ENCODE measurements around the gene ACYP1. TPM values are rescaled to one million over a fixed set of nuclear protein-coding genes. Genes with fewer than 3 reads are reported as not detected.

The ACYP1 gene
- total and polyA plus RNA-seq, 2 donors (not counting 3 experiments of a cell fraction or from before 2014, with no cell fraction given) = 30.2 to 37.5 TPM

DNA sequence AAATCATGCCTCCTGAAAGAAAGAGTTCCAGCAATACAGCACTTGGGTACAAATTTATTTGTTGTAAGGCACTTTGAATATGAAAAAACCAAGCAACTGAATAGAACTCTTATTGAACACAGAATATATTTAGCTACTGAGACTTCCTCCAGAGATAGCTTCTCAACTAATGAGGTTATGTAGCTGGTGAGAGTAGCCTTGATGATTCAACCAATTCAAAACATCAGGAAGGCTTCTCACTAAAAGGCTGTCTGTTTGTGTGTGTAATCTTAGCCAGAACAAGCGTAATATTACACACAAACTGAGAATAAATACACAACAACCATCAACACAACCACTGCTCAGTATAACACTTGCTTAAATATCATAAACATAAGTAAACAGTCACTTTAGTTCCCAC is 40.7 kb downstream of the ACYP1 start:
- no peak overlapping the region for H2AFZ ChIP-seq (ENCODE audit: low read depth, low read length)
- no peaks in the 10 kb centered on the region for H4K20me1 ChIP-seq (replicated peaks; ENCODE audit: control insufficient read depth, extremely low read depth, insufficient read depth, low read length)
- peak overlapping the region; percentile 5 for H3K27ac ChIP-seq (ENCODE audit: insufficient read depth, low read depth, low read length)
- BruUV-seq (replicated peaks) = no TSS peak
- intact Hi-C loops (cut with micrococcal nuclease) (no loop called here), dilution Hi-C loops (cut with MboI; ENCODE audit: extremely low pct_ligation_motif_present, low sequenced_read_pairs) (no loop called here)
- FAIRE-seq (no peak), DNase-seq (ENCODE audit: low read depth, low spot score) (no peak)
- H3K36me3 ChIP-seq (ENCODE audit: control insufficient read depth in 2 of 2, extremely low read depth in 1 of 2, insufficient read depth in 2 of 2, low read length in 2 of 2) = peaks cover 0 to 6% of the 10 kb centered on the region in 2 experiments
- H3K4me2 ChIP-seq (ENCODE audit: insufficient read depth, low read length) = no peak overlapping the region
- H3K9me3 ChIP-seq (replicated peaks; ENCODE audit: control insufficient read depth, insufficient read depth, low read length) = no peaks in the 10 kb centered on the region
- H3K9ac ChIP-seq (replicated peaks; ENCODE audit: extremely low read depth, insufficient read depth, low read length) = no peak overlapping the region
- no peaks in the 10 kb centered on the region for H3K27me3 ChIP-seq (ENCODE audit: control insufficient read depth in 2 of 2, insufficient read depth in 2 of 2, low read length in 2 of 2)
- H3K4me1 ChIP-seq (ENCODE audit: control insufficient read depth, extremely low read depth, insufficient read depth, low read length) = peaks cover 20% of the 10 kb centered on the region
- no peaks in the 10 kb centered on the region for H3K79me2 ChIP-seq (ENCODE audit: control insufficient read depth, insufficient read depth, low read length)
- peak; percentile 19 for TF ChIP-seq FOS (IDR thresholded peaks at IDR 0.05; ENCODE audit: borderline replicate concordance, insufficient read depth, low read length)
- no peak for TF ChIP-seq POLR2AphosphoS5 (IDR thresholded peaks at IDR 0.05; ENCODE audit: insufficient read depth, low read depth, low read length)
- no peaks in the 10 kb centered on the region for H3K9me1 ChIP-seq (replicated peaks; ENCODE audit: control insufficient read depth, extremely low read depth, insufficient read depth, low read length)
- ChIA-PET CTCF (interaction anchor here (0.6 to 5.7 kb wide), 17 partner anchors 10 to 117 kb away, joined by 3 to 25 read pairs (median 4); partner anchors contain the start of genes ACYP1, RPS6KL1 and ZC2HC1C), POLR2A (no interaction called here)
- H3K4me3 ChIP-seq (replicated peaks in 1 of 3; ENCODE audit: insufficient read depth in 1 of 3, low read depth in 1 of 3, low read length in 3 of 3) = no peak overlapping the region

DNA sequence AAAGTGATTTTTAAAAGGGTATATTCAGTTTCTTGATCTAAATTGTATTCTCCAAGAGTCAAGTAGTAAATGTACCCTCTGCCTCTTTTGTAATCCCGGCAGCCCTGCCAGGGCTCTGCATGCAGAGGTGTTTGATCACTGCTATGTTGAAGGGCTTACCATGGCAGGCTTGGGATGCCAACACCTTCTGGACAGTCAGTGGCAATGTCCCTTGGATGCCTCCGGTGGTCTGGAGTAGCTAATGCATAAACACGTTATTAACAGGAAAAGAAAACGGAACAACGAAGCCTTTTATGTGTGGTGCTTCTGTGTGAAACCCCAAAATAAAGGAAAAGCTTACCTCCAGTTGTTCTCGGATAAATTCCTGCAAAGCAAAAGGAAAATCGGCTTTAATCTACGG is 41.2 kb downstream of the ACYP1 start:
- FAIRE-seq (no peak), DNase-seq (ENCODE audit: low read depth, low spot score) (peak; percentile 13)
- Histone ChIP-seq H3K9me3 (replicated peaks; ENCODE audit: control insufficient read depth, insufficient read depth, low read length) (no peaks in the 10 kb centered on the region), H3K4me2 (ENCODE audit: insufficient read depth, low read length) (no peak overlapping the region), H4K20me1 (replicated peaks; ENCODE audit: control insufficient read depth, extremely low read depth, insufficient read depth, low read length) (no peaks in the 10 kb centered on the region), H3K79me2 (ENCODE audit: control insufficient read depth, insufficient read depth, low read length) (no peaks in the 10 kb centered on the region), H3K4me1 (ENCODE audit: control insufficient read depth, extremely low read depth, insufficient read depth, low read length) (peaks cover 20% of the 10 kb centered on the region), H3K9ac (replicated peaks; ENCODE audit: extremely low read depth, insufficient read depth, low read length) (no peak overlapping the region), H3K36me3 (ENCODE audit: control insufficient read depth in 2 of 2, extremely low read depth in 1 of 2, insufficient read depth in 2 of 2, low read length in 2 of 2) (peaks cover 0 to 6% of the 10 kb centered on the region in 2 experiments), H2AFZ (ENCODE audit: low read depth, low read length) (no peak overlapping the region), H3K9me1 (replicated peaks; ENCODE audit: control insufficient read depth, extremely low read depth, insufficient read depth, low read length) (no peaks in the 10 kb centered on the region), H3K4me3 (replicated peaks in 1 of 3; ENCODE audit: insufficient read depth in 1 of 3, low read depth in 1 of 3, low read length in 3 of 3) (no peak overlapping the region), H3K27me3 (ENCODE audit: control insufficient read depth in 2 of 2, insufficient read depth in 2 of 2, low read length in 2 of 2) (no peaks in the 10 kb centered on the region), H3K27ac (ENCODE audit: insufficient read depth, low read depth, low read length) (no peak overlapping the region)
- intact Hi-C loops (cut with micrococcal nuclease) (no loop called here), dilution Hi-C loops (cut with MboI; ENCODE audit: extremely low pct_ligation_motif_present, low sequenced_read_pairs) (no loop called here)
- no TSS peak for BruUV-seq (replicated peaks)
- TF ChIP-seq POLR2AphosphoS5 (IDR thresholded peaks at IDR 0.05; ENCODE audit: insufficient read depth, low read depth, low read length) (no peak), EZH2 (IDR thresholded peaks at IDR 0.05; ENCODE audit: borderline replicate concordance, low read depth, low read length, severe bottlenecking) (no peak), JUN (IDR thresholded peaks at IDR 0.05; ENCODE audit: borderline replicate concordance, insufficient read depth, insufficient read length, low read depth) (no peak), POLR2A (IDR thresholded peaks at IDR 0.05; ENCODE audit: low read depth, low read length) (no peak), GATA2 (IDR thresholded peaks at IDR 0.05; ENCODE audit: insufficient read depth, insufficient read length, low read depth, low read length) (no peak)
- TF ChIP-seq, protein P1, sequence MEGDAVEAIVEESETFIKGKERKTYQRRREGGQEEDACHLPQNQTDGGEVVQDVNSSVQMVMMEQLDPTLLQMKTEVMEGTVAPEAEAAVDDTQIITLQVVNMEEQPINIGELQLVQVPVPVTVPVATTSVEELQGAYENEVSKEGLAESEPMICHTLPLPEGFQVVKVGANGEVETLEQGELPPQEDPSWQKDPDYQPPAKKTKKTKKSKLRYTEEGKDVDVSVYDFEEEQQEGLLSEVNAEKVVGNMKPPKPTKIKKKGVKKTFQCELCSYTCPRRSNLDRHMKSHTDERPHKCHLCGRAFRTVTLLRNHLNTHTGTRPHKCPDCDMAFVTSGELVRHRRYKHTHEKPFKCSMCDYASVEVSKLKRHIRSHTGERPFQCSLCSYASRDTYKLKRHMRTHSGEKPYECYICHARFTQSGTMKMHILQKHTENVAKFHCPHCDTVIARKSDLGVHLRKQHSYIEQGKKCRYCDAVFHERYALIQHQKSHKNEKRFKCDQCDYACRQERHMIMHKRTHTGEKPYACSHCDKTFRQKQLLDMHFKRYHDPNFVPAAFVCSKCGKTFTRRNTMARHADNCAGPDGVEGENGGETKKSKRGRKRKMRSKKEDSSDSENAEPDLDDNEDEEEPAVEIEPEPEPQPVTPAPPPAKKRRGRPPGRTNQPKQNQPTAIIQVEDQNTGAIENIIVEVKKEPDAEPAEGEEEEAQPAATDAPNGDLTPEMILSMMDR (IDR thresholded peaks at IDR 0.05; ENCODE audit: extremely low read depth in 1 of 2, insufficient read depth in 1 of 2, low read depth in 1 of 2, low read length in 2 of 2) = peak; percentile 33 to 53
- ChIA-PET CTCF (interaction anchor here (0.6 to 5.7 kb wide), 15 partner anchors 9 to 100 kb away, joined by 3 to 25 read pairs (median 4); partner anchors contain the start of genes ACYP1, RPS6KL1 and ZC2HC1C), POLR2A (no interaction called here)
